ENCODE measurements around the gene FAM83F.

FAM83F gene

DNA sequence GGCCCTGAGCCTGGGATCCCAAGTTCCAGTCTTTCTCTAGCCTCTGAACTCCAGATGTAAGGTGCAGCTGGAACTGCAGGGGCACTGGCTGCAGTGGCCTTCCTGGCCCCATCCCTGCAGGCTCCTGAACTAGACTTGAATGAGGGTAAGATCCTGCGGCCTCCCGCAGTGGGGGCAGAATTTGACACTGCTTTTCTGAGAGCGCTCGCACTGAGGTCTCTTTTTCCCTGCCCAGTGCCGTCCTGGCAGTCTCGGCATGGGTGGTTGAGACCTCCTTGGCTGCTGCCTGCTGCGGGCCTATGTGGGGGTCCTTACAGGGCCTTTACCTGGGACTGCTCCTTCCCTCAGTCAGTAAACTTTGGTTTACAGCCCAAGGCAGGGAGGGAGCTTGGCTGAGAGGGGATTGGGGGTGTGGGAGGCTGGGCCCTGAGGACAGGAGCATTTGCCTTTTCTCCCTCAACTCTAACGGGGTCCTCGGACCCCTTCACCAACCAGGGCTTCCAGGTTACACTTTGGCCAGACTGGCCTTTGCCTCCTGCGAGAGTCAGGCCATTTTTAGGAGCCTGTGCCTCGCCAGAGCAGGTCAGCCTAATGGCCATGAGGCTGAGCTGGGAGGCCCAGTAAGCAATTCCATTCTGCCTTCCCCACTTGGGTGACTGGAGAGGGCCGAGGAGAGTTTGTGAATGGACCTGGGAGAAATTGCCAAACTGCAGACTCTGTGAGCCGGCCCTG, 35.4 kb downstream of the FAM83F start:
- no peak for DNase-seq (ENCODE audit: low read depth)
- no peak overlapping the region for H3K4me3 ChIP-seq (ENCODE audit: low read depth, low read length)
- TF ChIP-seq, protein P1, sequence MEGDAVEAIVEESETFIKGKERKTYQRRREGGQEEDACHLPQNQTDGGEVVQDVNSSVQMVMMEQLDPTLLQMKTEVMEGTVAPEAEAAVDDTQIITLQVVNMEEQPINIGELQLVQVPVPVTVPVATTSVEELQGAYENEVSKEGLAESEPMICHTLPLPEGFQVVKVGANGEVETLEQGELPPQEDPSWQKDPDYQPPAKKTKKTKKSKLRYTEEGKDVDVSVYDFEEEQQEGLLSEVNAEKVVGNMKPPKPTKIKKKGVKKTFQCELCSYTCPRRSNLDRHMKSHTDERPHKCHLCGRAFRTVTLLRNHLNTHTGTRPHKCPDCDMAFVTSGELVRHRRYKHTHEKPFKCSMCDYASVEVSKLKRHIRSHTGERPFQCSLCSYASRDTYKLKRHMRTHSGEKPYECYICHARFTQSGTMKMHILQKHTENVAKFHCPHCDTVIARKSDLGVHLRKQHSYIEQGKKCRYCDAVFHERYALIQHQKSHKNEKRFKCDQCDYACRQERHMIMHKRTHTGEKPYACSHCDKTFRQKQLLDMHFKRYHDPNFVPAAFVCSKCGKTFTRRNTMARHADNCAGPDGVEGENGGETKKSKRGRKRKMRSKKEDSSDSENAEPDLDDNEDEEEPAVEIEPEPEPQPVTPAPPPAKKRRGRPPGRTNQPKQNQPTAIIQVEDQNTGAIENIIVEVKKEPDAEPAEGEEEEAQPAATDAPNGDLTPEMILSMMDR (IDR thresholded peaks at IDR 0.05; ENCODE audit: control insufficient read depth, extremely low read depth, insufficient read depth): no peak

DNA sequence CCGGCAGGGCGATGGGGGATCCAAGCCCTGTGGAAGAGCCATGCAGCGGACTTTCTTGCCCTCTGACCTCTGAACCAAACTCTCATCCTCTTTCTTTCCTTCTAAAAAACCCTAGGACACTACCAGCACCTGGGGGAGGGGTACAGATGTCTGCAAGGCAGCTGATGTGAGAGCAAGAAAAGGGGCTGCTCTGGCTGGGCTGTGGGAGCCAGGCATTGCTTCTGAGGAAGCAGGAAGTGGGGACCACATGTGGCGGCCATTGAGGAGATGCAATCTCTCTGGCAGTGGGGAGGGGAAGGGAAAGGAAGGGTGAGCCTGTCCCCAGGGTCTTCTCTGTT, 36.0 kb downstream of the FAM83F start:
- no peak for DNase-seq (ENCODE audit: low read depth)
- TF ChIP-seq, protein P1 (IDR thresholded peaks at IDR 0.05; ENCODE audit: control insufficient read depth, extremely low read depth, insufficient read depth): no peak
- H3K4me3 ChIP-seq (ENCODE audit: low read depth, low read length): no peak overlapping the region

DNA sequence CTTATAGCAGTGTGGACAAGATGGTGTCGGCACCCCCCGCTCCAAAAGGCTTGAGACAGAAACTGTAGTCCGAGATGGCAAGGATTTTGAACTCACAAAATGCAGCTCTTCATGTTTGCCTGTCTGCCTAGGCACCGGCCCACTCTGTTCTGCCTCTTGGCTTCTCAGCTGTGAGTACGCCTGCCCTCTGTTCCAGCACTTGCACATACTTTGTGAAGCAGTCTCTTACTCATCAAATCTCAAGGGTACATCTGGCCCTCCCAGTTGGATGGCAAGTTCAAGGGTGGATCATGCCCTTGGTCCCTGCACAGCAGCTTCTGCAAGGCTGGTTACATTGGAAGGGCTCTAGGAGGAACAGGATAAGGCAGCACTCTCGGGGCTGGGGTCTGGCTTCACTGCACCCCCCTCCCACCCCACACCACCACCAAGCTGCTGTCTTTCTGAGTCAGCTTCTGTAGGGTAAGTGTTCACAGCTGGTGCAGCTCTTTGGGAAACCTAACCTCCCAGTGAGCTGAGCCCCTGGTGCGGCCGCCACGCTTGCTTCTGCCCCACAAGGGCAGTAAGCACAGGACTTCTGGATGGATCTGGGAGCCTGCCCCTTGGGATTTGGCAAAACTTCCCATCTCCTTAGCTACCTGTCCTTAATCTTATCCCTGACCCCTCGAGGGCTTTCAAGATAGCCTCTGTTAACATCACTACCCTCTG, 37.2 kb downstream of the FAM83F start:
- DNase-seq (ENCODE audit: low read depth): no peak
- no peak overlapping the region for H3K4me3 ChIP-seq (ENCODE audit: low read depth, low read length)
- TF ChIP-seq, protein P1 (IDR thresholded peaks at IDR 0.05; ENCODE audit: control insufficient read depth, extremely low read depth, insufficient read depth): no peak

DNA sequence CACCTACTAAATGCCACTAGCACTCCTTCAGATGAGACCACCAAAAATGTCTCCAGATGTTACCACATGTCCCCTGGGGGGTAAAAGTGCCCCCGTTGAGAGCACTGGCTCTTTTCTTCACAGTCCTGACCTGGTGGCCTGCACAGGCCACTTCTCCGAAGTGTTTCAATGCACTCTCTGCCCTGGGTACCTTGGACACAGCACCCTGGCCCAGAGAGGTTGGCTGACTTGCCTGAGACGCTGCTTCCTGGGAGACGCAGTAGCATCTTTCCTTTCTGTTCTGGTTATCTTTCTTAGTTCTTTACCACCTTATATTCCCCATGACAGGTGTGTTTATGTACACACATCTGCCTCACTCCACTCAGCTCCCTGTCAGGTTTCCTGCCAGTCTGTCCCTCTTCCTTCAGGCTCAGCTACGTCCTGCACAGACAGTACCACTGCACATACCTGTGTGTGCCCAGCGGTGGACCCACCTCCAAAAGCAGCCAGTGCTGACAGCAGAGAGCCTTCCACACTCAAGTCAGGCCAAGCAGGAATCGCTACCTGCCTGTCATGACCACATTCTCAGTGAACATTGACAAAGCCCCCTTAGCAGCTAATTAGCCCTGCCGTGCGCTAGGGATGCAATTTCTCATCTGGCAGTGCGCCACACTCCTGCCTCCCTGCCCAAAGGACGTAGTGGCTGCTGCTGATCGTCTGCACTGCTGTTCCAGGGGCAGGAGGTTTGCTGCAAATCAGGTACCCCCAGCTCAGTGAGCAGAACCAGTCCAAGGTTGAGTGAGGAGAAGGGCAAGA, 39.0 kb downstream of the FAM83F start:
- H3K4me3 ChIP-seq (ENCODE audit: low read depth, low read length): no peak overlapping the region
- TF ChIP-seq, protein P1 (IDR thresholded peaks at IDR 0.05; ENCODE audit: control insufficient read depth, extremely low read depth, insufficient read depth): no peak
- DNase-seq (ENCODE audit: low read depth): no peak

DNA sequence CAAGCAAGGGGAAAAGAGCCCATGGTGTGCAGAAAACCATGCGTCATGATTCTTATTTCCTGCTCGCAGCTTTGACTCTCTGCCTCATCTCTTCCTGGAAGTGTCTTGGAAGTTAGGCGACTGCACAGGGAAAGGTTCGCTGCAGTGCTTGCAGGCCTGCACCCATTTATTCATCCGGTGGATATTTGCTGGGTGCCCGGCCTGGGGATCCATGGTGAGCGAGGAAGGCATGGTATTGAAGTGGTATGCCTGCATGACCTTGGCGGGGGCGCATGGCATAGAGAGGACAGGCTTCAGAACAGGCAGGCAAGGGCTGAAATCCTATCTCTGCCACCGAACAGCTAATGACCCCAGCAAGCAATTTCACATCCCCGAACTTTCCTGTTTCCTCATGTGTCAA, 40.6 kb downstream of the FAM83F start:
- no peak overlapping the region for H3K4me3 ChIP-seq (ENCODE audit: low read depth, low read length)
- no peak for DNase-seq (ENCODE audit: low read depth)
- TF ChIP-seq, protein P1 (IDR thresholded peaks at IDR 0.05; ENCODE audit: control insufficient read depth, extremely low read depth, insufficient read depth): no peak

DNA sequence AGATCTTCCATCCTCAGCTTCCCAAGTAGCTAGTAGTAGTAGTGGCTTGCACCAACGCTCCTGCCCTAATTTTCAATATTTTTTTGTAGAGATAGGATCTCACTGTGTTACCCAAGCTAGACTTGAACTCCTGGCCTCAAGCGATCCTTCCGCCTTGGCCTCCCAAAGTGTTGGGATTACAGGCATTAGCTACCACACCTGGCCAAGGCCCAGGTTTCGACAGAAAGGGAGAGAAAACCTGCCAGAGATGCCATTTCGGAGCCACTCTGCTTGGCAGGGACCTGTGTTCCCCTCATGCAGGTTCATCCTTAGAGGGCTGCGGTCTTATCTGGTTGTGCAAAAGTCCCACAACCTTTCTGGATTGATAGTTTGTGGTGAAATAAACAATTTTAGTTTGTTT, 41.4 kb downstream of the FAM83F start:
- H3K4me3 ChIP-seq (ENCODE audit: low read depth, low read length): no peak overlapping the region
- TF ChIP-seq, protein P1 (IDR thresholded peaks at IDR 0.05; ENCODE audit: control insufficient read depth, extremely low read depth, insufficient read depth): no peak
- no peak for DNase-seq (ENCODE audit: low read depth)

All from LNCaP clone FGC (cell line).